Upper lobe of right lung (tissue), 1 donor: ENCODE data around the gene QSOX2. TPM values are rescaled to one million over a fixed set of nuclear protein-coding genes. Genes with fewer than 3 reads are reported as not detected.

Experiments used
- ATAC-seq: fragments of 200-7000 bp; cut with Tn5 transposase; one replicate; pipeline ENCODE4 v1.9.1; 2020; ENCODE audit warnings: mild to moderate bottlenecking, moderate library complexity
- DNase-seq: peaks from one replicate; pipeline ENCODE4 v3.0.0-alpha.2; 2020
- H3K27ac ChIP-seq: fragments of 200-600 bp; one replicate; pipeline ENCODE4 v1.8.0; 2022
- H3K27me3 ChIP-seq: fragments of 200-600 bp; one replicate; pipeline ENCODE4 v1.8.0; 2022; ENCODE audit warnings: mild to moderate bottlenecking
- H3K36me3 ChIP-seq: fragments of 200-600 bp; one replicate; pipeline ENCODE4 v1.8.0; 2022
- H3K4me1 ChIP-seq: fragments of 200-600 bp; one replicate; pipeline ENCODE4 v1.8.0; 2022
- H3K4me3 ChIP-seq: fragments of 200-600 bp; one replicate; pipeline ENCODE4 v1.8.0; 2022; ENCODE audit warnings: mild to moderate bottlenecking
- H3K9me3 ChIP-seq: fragments of 200-600 bp; one replicate; pipeline ENCODE4 v1.8.0; 2022
- CTCF ChIP-seq: fragments of 200-600 bp; IDR thresholded peaks from one replicate; pipeline ENCODE4 v1.8.0; 2022; ENCODE audit warnings: antibody characterized with exemption
- intact Hi-C: fragments of 100-400 bp; cut with DNase I; formaldehyde crosslinking; loops from one replicate; pipeline ENCODE4 v1.11.0; 2022
- total RNA-seq: library from RNA; stranded (reverse); fragmentation: NEBNext Ultra II Directional; extraction: Animal tissue kit (Norgen Biotek cat#: 25700); gene quantifications from one replicate; pipeline ENCODE4 v1.2.1, GENCODE V29; 2021
- donor health status: DM: no; HTN: yes; CAD: no; lungs with severe emphysema.

The QSOX2 gene
- total RNA-seq, 1 donor from 2014 or later = 13.1 TPM

- H3K27ac ChIP-seq = no peak overlapping the region
- no peaks in the 10 kb centered on the region for H3K4me1 ChIP-seq
- intact Hi-C loops = no loop called here
- H3K4me3 ChIP-seq = no peak overlapping the region
- DNase-seq (no peak), ATAC-seq (no peak)
- TF ChIP-seq CTCF = no peak
- H3K36me3 ChIP-seq = peaks cover 6% of the 10 kb centered on the region
- H3K9me3 ChIP-seq = no peaks in the 10 kb centered on the region
- no peaks in the 10 kb centered on the region for H3K27me3 ChIP-seq
Measured at GRCh38 chr9:136232969-136233368, 12.6 kb downstream of the QSOX2 start.

DNA sequence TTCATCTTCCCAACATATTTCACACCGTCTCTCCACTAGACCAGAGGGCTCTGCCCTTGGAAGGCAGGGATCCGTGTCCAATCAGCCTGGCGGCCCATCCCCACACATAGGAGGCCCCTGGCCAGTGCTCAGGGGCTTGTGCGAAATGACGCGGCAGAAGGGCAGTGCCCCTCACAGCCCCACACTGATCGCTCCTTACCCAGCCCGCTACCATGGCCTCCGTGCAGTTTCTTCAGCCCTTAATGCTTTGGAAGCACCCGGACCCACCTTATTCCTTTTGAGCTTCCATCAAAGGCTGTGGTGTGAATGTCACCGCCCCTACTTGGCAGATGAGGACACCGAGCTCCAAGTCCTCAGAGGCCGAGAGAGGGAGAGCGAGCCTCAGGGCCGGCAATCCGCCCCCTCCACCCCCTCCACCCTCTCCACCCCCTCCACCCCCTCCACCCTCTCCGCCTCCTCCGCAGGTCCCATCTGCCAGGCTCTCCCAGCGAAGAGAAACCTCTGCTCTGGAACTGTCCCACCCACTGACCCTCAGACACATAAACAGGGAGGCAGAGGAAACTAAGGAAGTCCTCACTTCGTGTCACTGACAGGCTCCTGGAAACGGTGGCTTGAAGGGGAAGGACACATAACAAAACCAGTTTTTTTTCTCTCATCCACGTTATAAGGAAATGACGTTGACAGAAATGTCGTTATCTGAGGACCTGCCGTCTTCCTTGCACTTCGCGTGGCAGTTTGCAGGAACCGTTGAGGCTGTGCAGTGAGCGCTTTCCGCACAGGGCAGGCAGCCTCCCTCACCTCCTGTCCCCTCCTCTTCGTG lies 13.9 kb downstream of the QSOX2 start:
- Histone ChIP-seq H3K4me3 (no peak overlapping the region), H3K36me3 (peaks cover 6% of the 10 kb centered on the region), H3K27me3 (no peaks in the 10 kb centered on the region), H3K27ac (no peak overlapping the region), H3K9me3 (no peaks in the 10 kb centered on the region), H3K4me1 (no peaks in the 10 kb centered on the region)
- DNase-seq (no peak), ATAC-seq (peak; percentile 64)
- no peak for TF ChIP-seq CTCF
- intact Hi-C loops = no loop called here

DNA sequence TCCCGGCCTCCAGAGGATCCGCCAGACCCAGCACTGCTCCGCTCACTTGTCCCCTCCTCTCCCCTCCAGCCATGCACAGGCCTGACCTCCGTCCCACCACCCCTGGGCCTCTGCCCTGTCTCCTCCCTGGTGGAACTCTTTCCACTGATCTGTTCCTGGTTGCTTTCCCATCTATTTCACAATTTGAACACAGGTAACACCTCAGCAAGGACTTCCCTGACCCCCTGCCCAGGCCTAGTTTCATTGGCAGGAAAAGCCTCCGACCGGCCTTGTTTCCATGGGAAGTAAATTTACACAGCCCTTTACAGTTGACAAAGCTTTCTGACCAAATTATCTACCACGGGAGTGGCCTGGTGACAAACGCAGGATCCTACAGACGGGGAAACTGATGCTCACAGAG lies 14.8 kb downstream of the QSOX2 start:
- no peak for DNase-seq
- intact Hi-C loops = no loop called here
- TF ChIP-seq CTCF = no peak
- no peak for ATAC-seq
- no peaks in the 10 kb centered on the region for H3K9me3 ChIP-seq
- H3K4me1 ChIP-seq = no peaks in the 10 kb centered on the region
- no peak overlapping the region for H3K27ac ChIP-seq
- no peak overlapping the region for H3K4me3 ChIP-seq
- no peaks in the 10 kb centered on the region for H3K27me3 ChIP-seq
- H3K36me3 ChIP-seq = no peaks in the 10 kb centered on the region

DNA sequence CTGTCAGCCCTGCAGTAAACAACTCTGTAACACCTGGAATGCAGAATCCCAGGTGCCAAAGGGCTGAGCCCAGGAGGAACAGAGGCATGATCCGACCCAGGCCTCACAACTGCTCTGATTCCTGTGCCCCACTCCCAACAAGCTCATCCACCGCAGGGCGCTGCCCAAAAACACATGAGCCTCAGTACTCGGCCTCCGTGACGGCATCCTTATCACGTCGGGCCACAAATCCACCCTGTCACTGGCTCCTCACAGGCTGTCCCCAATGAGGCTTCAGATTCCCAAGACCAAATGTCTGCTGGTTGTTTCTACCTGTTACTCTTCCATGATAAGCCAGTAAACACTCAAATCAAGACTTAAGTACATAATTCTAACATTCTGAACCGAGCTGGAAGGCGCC lies 15.2 kb downstream of the QSOX2 start:
- no peak overlapping the region for H3K4me3 ChIP-seq
- no peaks in the 10 kb centered on the region for H3K9me3 ChIP-seq
- no peak for TF ChIP-seq CTCF
- no peak for ATAC-seq
- H3K27me3 ChIP-seq = no peaks in the 10 kb centered on the region
- no peak overlapping the region for H3K27ac ChIP-seq
- intact Hi-C loops = no loop called here
- DNase-seq = no peak
- no peaks in the 10 kb centered on the region for H3K4me1 ChIP-seq
- no peaks in the 10 kb centered on the region for H3K36me3 ChIP-seq

GRCh38 chr9:136229096-136230065 lies 16.2 kb downstream of the QSOX2 start:
- no peak for TF ChIP-seq CTCF
- H3K9me3 ChIP-seq = no peaks in the 10 kb centered on the region
- no peaks in the 10 kb centered on the region for H3K4me1 ChIP-seq
- H3K27ac ChIP-seq = no peak overlapping the region
- intact Hi-C loops = no loop called here
- H3K36me3 ChIP-seq = no peaks in the 10 kb centered on the region
- no peak for DNase-seq
- ATAC-seq = no peak
- H3K4me3 ChIP-seq = no peak overlapping the region
- H3K27me3 ChIP-seq = no peaks in the 10 kb centered on the region
